AG04449 (cell line): ENCODE measurements around the gene CERS5.

ENCODE experiments used
- CTCF ChIA-PET: fragments of 350-600 bp; formaldehyde crosslinking; extraction: SDS; loops from one replicate; lab custom pipeline; 2021; ENCODE audit warnings: antibody characterized with exemption; lab: Yijun Ruan, JAX
- POLR2A ChIA-PET: fragments of 400-600, 350-600 bp; formaldehyde crosslinking; extraction: SDS; loops from one replicate; lab custom pipeline; 2020; ENCODE audit warnings: antibody characterized with exemption, inconsistent platforms; lab: Yijun Ruan, JAX
- DNase-seq: peaks from one replicate; pipeline ENCODE4 v3.0.0-alpha.2; 2010; ENCODE audit warnings: low read depth, low spot score
- H3K4me3 ChIP-seq: 2 replicates; pipeline ENCODE4 v1.5.1; 2011; ENCODE audit warnings: low read depth, mild to moderate bottlenecking, control low read depth, low read length
- TF ChIP-seq, protein P1 (sequence below): IDR thresholded peaks from one replicate; pipeline ENCODE4 v1.5.1; 2011; ENCODE audit warnings: mild to moderate bottlenecking, moderate library complexity, low read length, control low read depth, inconsistent platforms; ENCODE audit not compliant: insufficient read depth; ENCODE audit errors: missing control alignments

Gene CERS5

GRCh38 chr12:50109319-50109718 lies 57.9 kb downstream of the CERS5 start:
- ChIA-PET POLR2A (interaction anchor here (0.7 kb wide), 1 partner anchor 18 kb away, joined by 4 read pairs; no protein-coding TSS in a partner anchor), CTCF (interaction anchor here (1.2 to 6.2 kb wide), 13 partner anchors 8 to 205 kb away, joined by 3 to 144 read pairs (median 25); partner anchors contain the start of genes CERS5, GPD1 and SMARCD1)
- TF ChIP-seq, protein P1, sequence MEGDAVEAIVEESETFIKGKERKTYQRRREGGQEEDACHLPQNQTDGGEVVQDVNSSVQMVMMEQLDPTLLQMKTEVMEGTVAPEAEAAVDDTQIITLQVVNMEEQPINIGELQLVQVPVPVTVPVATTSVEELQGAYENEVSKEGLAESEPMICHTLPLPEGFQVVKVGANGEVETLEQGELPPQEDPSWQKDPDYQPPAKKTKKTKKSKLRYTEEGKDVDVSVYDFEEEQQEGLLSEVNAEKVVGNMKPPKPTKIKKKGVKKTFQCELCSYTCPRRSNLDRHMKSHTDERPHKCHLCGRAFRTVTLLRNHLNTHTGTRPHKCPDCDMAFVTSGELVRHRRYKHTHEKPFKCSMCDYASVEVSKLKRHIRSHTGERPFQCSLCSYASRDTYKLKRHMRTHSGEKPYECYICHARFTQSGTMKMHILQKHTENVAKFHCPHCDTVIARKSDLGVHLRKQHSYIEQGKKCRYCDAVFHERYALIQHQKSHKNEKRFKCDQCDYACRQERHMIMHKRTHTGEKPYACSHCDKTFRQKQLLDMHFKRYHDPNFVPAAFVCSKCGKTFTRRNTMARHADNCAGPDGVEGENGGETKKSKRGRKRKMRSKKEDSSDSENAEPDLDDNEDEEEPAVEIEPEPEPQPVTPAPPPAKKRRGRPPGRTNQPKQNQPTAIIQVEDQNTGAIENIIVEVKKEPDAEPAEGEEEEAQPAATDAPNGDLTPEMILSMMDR: no peak
- DNase-seq: no peak
- H3K4me3 ChIP-seq: no peak overlapping the region

- ChIA-PET CTCF (interaction anchor here (0.6 to 6.2 kb wide), 9 partner anchors 7 to 66 kb away, joined by 3 to 144 read pairs (median 3); partner anchors contain the start of genes GPD1 and SMARCD1), POLR2A (no interaction called here)
- H3K4me3 ChIP-seq: no peak overlapping the region
- TF ChIP-seq, protein P1: no peak
- no peak for DNase-seq
These were observed 59.5 kb downstream of the CERS5 start for GRCh38 chr12:50107416-50108268.

DNA sequence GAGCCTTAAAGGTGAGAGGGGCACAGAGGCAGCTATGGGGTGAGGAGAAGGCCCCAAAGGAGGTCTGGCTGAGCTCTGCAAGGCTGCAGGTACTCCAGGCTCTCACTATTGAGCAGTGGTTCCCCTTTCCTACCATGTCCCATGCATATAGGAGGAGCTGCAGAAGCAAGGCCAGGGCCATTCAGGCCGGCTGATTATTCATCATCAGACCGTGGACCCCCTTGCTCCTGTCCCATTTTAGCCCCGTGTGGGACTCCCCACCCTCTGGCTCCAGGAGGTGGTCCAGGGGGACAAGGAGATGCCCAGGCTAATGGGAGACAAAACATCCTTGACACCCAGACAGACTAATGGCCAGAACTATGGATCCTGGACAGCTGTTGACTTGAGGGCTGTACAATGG lies 60.3 kb downstream of the CERS5 start:
- ChIA-PET POLR2A (no interaction called here), CTCF (interaction anchor here (1.0 to 6.2 kb wide), 4 partner anchors 6 to 56 kb away, joined by 3 to 144 read pairs (median 3); partner anchors contain the start of gene GPD1)
- no peak for DNase-seq
- H3K4me3 ChIP-seq: no peak overlapping the region
- TF ChIP-seq, protein P1: no peak

GRCh38 chr12:50105913-50106450 lies 61.2 kb downstream of the CERS5 start:
- no peak for DNase-seq
- H3K4me3 ChIP-seq: no peak overlapping the region
- TF ChIP-seq, protein P1: no peak
- ChIA-PET CTCF (interaction anchor here (0.5 to 1.2 kb wide), 4 partner anchors 18 to 215 kb away, joined by 3 read pairs; no protein-coding TSS in a partner anchor), POLR2A (no interaction called here)

DNA sequence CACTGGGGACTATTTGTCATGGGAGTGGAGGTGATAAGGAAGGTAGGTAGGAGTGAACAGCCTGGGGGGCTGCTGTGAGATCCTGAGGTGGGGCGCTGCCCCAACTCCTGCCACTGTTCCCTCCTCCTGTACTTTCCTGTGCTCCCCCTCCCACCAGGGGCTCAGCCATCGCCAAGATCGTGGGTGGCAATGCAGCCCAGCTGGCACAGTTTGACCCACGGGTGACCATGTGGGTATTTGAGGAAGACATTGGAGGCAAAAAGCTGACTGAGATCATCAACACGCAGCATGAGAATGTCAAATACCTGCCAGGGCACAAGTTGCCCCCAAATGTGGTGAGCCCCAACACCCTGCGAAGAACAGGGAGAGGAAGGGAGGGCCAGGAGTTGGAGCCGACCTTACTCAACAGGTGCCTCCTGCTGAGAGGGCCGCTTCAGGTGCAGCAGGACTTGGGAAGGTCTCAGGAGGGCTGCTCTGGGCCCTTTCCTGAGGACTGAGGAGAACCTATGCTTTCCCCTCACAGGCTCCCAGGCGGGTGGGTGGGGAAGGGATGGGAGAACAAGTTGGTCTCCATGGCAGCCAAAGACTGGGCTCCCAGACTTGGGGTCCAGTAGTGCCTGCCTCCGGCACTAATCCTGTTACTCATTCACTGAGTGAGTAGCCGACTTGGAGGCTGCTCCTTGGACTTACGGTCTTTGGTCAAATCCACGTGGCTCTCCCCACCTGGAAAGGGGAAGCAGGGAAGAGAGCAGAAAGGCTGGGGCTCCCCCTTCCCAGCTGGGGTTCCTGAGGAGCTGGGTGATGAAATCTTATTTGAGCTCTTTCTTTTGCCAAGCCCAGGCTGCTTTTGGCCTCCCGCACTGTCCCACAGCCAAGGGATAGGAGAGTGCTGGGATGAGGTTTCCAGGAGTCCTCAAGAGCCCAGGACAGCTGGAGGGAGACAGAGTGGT lies 62.5 kb downstream of the CERS5 start:
- DNase-seq: no peak
- no peak overlapping the region for H3K4me3 ChIP-seq
- ChIA-PET CTCF (interaction anchor here (1.0 to 7.0 kb wide), 8 partner anchors 5 to 210 kb away, joined by 3 to 144 read pairs (median 8); partner anchors contain the start of genes COX14 and SMARCD1), POLR2A (interaction anchor here (0.6 to 3.0 kb wide), 2 partner anchors 7 to 60 kb away, joined by 3 to 17 read pairs; partner anchors contain the start of gene COX14)
- TF ChIP-seq, protein P1: no peak
